ENCODE measurements around the gene ZRANB2. TPM values are rescaled to one million over a fixed set of nuclear protein-coding genes. Genes with fewer than 3 reads are reported as not detected.

The ZRANB2 gene
- total RNA-seq, 1 donor, result 47.1 TPM

DNA sequence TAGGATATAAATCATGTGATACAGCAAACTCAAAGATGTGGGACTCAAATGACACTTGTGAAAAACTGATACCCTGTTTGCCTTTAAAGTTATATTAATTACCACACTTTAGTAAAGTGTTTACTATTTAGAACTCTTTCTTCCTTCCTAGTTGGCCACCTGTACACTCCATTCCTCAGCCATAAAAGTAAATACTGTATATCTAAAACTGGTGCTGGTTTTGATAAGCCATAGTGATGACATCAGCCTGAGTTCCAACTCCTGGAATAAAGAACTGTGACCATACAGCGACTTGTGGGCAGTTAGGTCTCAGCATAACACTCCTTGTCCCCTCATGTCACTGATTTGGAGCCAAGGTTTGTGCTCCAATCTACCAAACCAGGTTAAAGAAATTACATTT lies 36.0 kb downstream of the ZRANB2 start:
- DNase-seq (ENCODE audit: low read depth), result no peak
- TF ChIP-seq CTCF (IDR thresholded peaks at IDR 0.05; ENCODE audit: insufficient read depth, low read depth, low read length), result no peak
- no peak overlapping the region for H3K4me3 ChIP-seq (ENCODE audit: low read depth, low read length)

GRCh38 chr1:71043065-71043464 lies 37.8 kb downstream of the ZRANB2 start:
- no peak overlapping the region for H3K4me3 ChIP-seq (ENCODE audit: low read depth, low read length)
- DNase-seq (ENCODE audit: low read depth), result no peak
- TF ChIP-seq CTCF (IDR thresholded peaks at IDR 0.05; ENCODE audit: insufficient read depth, low read depth, low read length), result no peak

GRCh38 chr1:71041806-71042205 lies 39.0 kb downstream of the ZRANB2 start:
- TF ChIP-seq CTCF (IDR thresholded peaks at IDR 0.05; ENCODE audit: insufficient read depth, low read depth, low read length), result no peak
- no peak overlapping the region for H3K4me3 ChIP-seq (ENCODE audit: low read depth, low read length)
- no peak for DNase-seq (ENCODE audit: low read depth)

DNA sequence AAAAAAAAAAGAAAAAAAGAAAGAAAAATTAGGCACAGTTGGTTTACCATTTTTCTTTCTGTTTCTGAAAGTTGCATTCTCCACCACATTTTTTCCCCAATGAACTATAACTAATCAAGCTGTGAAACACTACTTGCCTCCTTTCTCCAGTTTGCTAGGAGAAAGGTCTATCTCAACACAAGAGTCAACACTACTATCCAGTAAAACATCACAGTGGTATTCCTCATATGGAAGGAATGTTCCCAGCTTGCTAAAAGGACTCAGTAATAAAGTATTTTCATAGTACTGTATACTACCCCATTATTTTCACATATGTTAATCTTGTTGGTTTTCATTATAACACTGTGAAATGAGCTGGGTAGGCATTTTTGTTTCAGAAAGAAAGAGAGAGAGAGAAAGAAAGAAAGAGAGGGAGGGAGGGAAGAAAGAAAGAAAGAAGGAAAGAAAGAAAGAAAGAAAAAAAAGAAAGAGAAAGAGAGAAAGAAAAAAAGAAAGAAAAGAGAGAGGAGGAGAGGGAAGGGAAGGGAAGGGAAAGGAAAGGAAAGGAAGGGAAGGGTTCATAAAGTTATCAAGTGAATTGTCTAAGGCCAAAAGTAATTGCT lies 41.1 kb downstream of the ZRANB2 start:
- TF ChIP-seq CTCF (IDR thresholded peaks at IDR 0.05; ENCODE audit: insufficient read depth, low read depth, low read length), result no peak
- DNase-seq (ENCODE audit: low read depth), result no peak

GRCh38 chr1:71038942-71039341 lies 41.9 kb downstream of the ZRANB2 start:
- no peak for TF ChIP-seq CTCF (IDR thresholded peaks at IDR 0.05; ENCODE audit: insufficient read depth, low read depth, low read length)

More for the DNA sequence above, 41.1 kb downstream of the ZRANB2 start:
- no peak overlapping the region for H3K4me3 ChIP-seq (ENCODE audit: low read depth, low read length)

GRCh38 chr1:71037829-71038620 lies 42.8 kb downstream of the ZRANB2 start:
- H3K4me3 ChIP-seq (ENCODE audit: low read depth, low read length), result no peak overlapping the region
- no peak for TF ChIP-seq CTCF (IDR thresholded peaks at IDR 0.05; ENCODE audit: insufficient read depth, low read depth, low read length)
- no peak for DNase-seq (ENCODE audit: low read depth)

More at GRCh38 chr1:71038942-71039341, 41.9 kb downstream of the ZRANB2 start:
- no peak for DNase-seq (ENCODE audit: low read depth)
- H3K4me3 ChIP-seq (ENCODE audit: low read depth, low read length), result no peak overlapping the region

All from fibroblast of villous mesenchyme (primary cell).